Neural cell (in vitro differentiated cells): Measurements from ENCODE around the gene IFITM2.

Source experiments
- EP300 ChIP-seq: fragments of 450-650 bp; conservative IDR thresholded peaks from 2 replicates; pipeline ENCODE4 v1.6.1; 2014; ENCODE audit warnings: antibody characterized with exemption, mild to moderate bottlenecking, moderate library complexity; ENCODE audit not compliant: poor library complexity, severe bottlenecking
- EZH2 ChIP-seq: fragments of 200-600, 300-800 bp; shearing (Covaris generic), sonication (generic); IDR thresholded peaks from 2 replicates; pipeline ENCODE4 v1.6.1; 2014; ENCODE audit warnings: antibody characterized with exemption, low read length, borderline replicate concordance, mild to moderate bottlenecking; ENCODE audit not compliant: insufficient read depth, poor library complexity, severe bottlenecking
- MXI1 ChIP-seq: fragments of 450-650 bp; conservative IDR thresholded peaks from 2 replicates; pipeline ENCODE4 v1.6.1; 2014; ENCODE audit warnings: antibody characterized with exemption, mild to moderate bottlenecking; ENCODE audit not compliant: poor library complexity, severe bottlenecking
- POLR2AphosphoS5 ChIP-seq: IDR thresholded peaks from 2 replicates; pipeline ENCODE4 v1.6.1; 2012
- RAD21 ChIP-seq: fragments of 450-650 bp; conservative IDR thresholded peaks from 2 replicates; pipeline ENCODE4 v1.6.1; 2014; ENCODE audit warnings: antibody characterized with exemption, mild to moderate bottlenecking, moderate library complexity
- SMC3 ChIP-seq: fragments of 450-650 bp; conservative IDR thresholded peaks from 2 replicates; pipeline ENCODE4 v1.6.1; 2014; ENCODE audit warnings: antibody characterized with exemption, mild to moderate bottlenecking, moderate library complexity; ENCODE audit not compliant: poor library complexity
- TAF1 ChIP-seq: IDR thresholded peaks from 2 replicates; pipeline ENCODE4 v1.6.1; 2012; ENCODE audit warnings: low read depth
- TF ChIP-seq, protein P1 (sequence below): fragments of 450-650 bp; IDR thresholded peaks from 2 replicates; pipeline ENCODE4 v1.5.1; 2014; ENCODE audit warnings: antibody characterized with exemption, mild to moderate bottlenecking, moderate library complexity; ENCODE audit not compliant: poor library complexity, severe bottlenecking
- TF ChIP-seq, protein P2 (sequence below): IDR thresholded peaks from 2 replicates; pipeline ENCODE4 v1.6.1; 2012; ENCODE audit warnings: borderline replicate concordance

DNA sequence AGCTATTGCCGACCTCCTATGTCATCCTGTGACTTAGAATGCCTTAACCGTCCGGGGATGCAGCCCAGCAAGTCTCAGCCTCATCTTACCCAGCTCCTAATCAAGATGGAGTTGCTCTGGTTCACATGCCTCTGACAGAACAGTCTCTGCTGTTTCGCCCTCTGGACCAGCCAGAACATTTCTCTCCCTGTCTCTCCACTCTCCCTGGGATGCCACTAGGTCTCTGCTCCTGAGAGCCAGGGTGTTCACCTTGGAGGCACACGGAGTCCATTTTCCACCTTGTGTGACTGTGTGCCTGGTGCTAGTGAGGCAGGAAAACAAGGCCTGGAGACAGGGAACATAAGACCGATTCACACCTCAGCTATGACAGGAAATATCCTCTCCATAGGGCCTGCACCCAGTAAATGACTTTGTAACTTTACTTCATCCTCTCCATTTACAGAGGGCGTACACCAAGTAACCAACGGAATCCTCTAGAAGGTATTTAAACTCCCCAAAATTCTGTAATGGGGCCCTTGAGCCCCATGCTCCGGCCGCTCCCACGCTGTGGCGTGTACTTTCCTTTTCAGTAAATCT lies 44.9 kb downstream of the IFITM2 start:
- TF ChIP-seq, protein P1, sequence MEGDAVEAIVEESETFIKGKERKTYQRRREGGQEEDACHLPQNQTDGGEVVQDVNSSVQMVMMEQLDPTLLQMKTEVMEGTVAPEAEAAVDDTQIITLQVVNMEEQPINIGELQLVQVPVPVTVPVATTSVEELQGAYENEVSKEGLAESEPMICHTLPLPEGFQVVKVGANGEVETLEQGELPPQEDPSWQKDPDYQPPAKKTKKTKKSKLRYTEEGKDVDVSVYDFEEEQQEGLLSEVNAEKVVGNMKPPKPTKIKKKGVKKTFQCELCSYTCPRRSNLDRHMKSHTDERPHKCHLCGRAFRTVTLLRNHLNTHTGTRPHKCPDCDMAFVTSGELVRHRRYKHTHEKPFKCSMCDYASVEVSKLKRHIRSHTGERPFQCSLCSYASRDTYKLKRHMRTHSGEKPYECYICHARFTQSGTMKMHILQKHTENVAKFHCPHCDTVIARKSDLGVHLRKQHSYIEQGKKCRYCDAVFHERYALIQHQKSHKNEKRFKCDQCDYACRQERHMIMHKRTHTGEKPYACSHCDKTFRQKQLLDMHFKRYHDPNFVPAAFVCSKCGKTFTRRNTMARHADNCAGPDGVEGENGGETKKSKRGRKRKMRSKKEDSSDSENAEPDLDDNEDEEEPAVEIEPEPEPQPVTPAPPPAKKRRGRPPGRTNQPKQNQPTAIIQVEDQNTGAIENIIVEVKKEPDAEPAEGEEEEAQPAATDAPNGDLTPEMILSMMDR = no peak
- TF ChIP-seq POLR2AphosphoS5 (no peak), EZH2 (no peak), EP300 (no peak), RAD21 (no peak), SMC3 (no peak), TAF1 (no peak), MXI1 (no peak)
- TF ChIP-seq, protein P2, sequence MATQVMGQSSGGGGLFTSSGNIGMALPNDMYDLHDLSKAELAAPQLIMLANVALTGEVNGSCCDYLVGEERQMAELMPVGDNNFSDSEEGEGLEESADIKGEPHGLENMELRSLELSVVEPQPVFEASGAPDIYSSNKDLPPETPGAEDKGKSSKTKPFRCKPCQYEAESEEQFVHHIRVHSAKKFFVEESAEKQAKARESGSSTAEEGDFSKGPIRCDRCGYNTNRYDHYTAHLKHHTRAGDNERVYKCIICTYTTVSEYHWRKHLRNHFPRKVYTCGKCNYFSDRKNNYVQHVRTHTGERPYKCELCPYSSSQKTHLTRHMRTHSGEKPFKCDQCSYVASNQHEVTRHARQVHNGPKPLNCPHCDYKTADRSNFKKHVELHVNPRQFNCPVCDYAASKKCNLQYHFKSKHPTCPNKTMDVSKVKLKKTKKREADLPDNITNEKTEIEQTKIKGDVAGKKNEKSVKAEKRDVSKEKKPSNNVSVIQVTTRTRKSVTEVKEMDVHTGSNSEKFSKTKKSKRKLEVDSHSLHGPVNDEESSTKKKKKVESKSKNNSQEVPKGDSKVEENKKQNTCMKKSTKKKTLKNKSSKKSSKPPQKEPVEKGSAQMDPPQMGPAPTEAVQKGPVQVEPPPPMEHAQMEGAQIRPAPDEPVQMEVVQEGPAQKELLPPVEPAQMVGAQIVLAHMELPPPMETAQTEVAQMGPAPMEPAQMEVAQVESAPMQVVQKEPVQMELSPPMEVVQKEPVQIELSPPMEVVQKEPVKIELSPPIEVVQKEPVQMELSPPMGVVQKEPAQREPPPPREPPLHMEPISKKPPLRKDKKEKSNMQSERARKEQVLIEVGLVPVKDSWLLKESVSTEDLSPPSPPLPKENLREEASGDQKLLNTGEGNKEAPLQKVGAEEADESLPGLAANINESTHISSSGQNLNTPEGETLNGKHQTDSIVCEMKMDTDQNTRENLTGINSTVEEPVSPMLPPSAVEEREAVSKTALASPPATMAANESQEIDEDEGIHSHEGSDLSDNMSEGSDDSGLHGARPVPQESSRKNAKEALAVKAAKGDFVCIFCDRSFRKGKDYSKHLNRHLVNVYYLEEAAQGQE = no peak
